Kidney epithelial cell (primary cell): ENCODE data around the gene MRC1. TPM values are rescaled to one million over a fixed set of nuclear protein-coding genes. Genes with fewer than 3 reads are reported as not detected.

Source experiments
- DNase-seq: peaks from one replicate; pipeline ENCODE4 v3.0.0-alpha.2; 2010; ENCODE audit warnings: low read depth
- H3K27me3 ChIP-seq: 2 replicates; pipeline ENCODE4 v1.6.0; 2011; ENCODE audit warnings: low read length; ENCODE audit not compliant: control insufficient read depth, insufficient read depth
- H3K36me3 ChIP-seq: 2 replicates; pipeline ENCODE4 v1.5.1; 2011; ENCODE audit warnings: low read length; ENCODE audit not compliant: control insufficient read depth, insufficient read depth
- H3K4me3 ChIP-seq: 2 replicates; pipeline ENCODE4 v1.5.1; 2011; ENCODE audit warnings: low read depth, mild to moderate bottlenecking, control low read depth, low read length
- CTCF ChIP-seq: IDR thresholded peaks from 2 replicates; pipeline ENCODE4 v1.5.1; 2011; ENCODE audit warnings: mild to moderate bottlenecking, moderate library complexity, low read length, control low read depth, inconsistent platforms; ENCODE audit not compliant: insufficient read depth, poor library complexity, severe bottlenecking
- total RNA-seq: library from RNA; depleted of rRNA; stranded (reverse); fragments of >200 nt; gene quantifications from 2 replicates; pipeline ENCODE4 v1.2.3, GENCODE V29; 2015

Gene MRC1
- total RNA-seq, 1 donor from 2014 or later: 0.29 TPM

GRCh38 chr10:17811146-17811865, 2.2 kb downstream of the MRC1 start:
- Histone ChIP-seq H3K36me3 (no peaks in the 10 kb centered on the region), H3K4me3 (no peak overlapping the region), H3K27me3 (no peaks in the 10 kb centered on the region)
- TF ChIP-seq CTCF: no peak
- DNase-seq: no peak

- no peak for TF ChIP-seq CTCF
These were observed 5.8 kb downstream of the MRC1 start for GRCh38 chr10:17814973-17815372.

GRCh38 chr10:17816199-17816598, 7.1 kb downstream of the MRC1 start:
- Histone ChIP-seq H3K27me3 (no peaks in the 10 kb centered on the region), H3K4me3 (no peak overlapping the region), H3K36me3 (no peaks in the 10 kb centered on the region)
- DNase-seq: no peak
- TF ChIP-seq CTCF: no peak

More at GRCh38 chr10:17814973-17815372, 5.8 kb downstream of the MRC1 start:
- Histone ChIP-seq H3K4me3 (no peak overlapping the region), H3K36me3 (no peaks in the 10 kb centered on the region), H3K27me3 (no peaks in the 10 kb centered on the region)
- no peak for DNase-seq

- Histone ChIP-seq H3K27me3 (no peaks in the 10 kb centered on the region), H3K36me3 (no peaks in the 10 kb centered on the region), H3K4me3 (no peak overlapping the region)
- no peak for DNase-seq
- TF ChIP-seq CTCF: no peak
These were observed 8.2 kb downstream of the MRC1 start for GRCh38 chr10:17817316-17817715.

GRCh38 chr10:17817790-17818189, 8.6 kb downstream of the MRC1 start:
- no peak for DNase-seq
- no peaks in the 10 kb centered on the region for H3K36me3 ChIP-seq
- no peak for TF ChIP-seq CTCF
- no peaks in the 10 kb centered on the region for H3K27me3 ChIP-seq
- no peak overlapping the region for H3K4me3 ChIP-seq

GRCh38 chr10:17819836-17820235, 10.7 kb downstream of the MRC1 start:
- no peak for DNase-seq
- no peaks in the 10 kb centered on the region for H3K36me3 ChIP-seq
- H3K27me3 ChIP-seq: no peaks in the 10 kb centered on the region
- H3K4me3 ChIP-seq: no peak overlapping the region
- TF ChIP-seq CTCF: no peak
